Measurements from ENCODE around the gene FAM107B. TPM values are rescaled to one million over a fixed set of nuclear protein-coding genes. Genes with fewer than 3 reads are reported as not detected.
"Not testable (repeated sequence)": the region's sequence is repeated elsewhere in the genome, so short reads cannot be mapped to it uniquely, and the experiment has no call there.

The FAM107B gene
- total and polyA plus RNA-seq, 4 donors, result 38.4 to 85.4 (median 68.9) TPM

GRCh38 chr10:14593806-14594205 is 180.9 kb downstream of the FAM107B start:
- Histone ChIP-seq H3K36me3 (ENCODE audit: control insufficient read depth in 4 of 4, insufficient read depth in 4 of 4, low read length in 4 of 4) (peaks cover 0 to 5% (median under 1%) of the 10 kb centered on the region in 4 donors), H3K9me3 (ENCODE audit: control insufficient read depth in 4 of 4, insufficient read depth in 3 of 4, low read length in 3 of 4) (no peaks in the 10 kb centered on the region), H3K27ac (ENCODE audit: low read depth in 1 of 2, low read length in 1 of 2) (no peak overlapping the region), H3K27me3 (ENCODE audit: control insufficient read depth in 3 of 3, insufficient read depth in 3 of 3, low read length in 2 of 3) (no peaks in the 10 kb centered on the region), H3K4me1 (ENCODE audit: control insufficient read depth in 5 of 5, insufficient read depth in 5 of 5, low read length in 5 of 5) (peaks cover 0 to 3% (median 0%) of the 10 kb centered on the region in 5 donors), H3K9ac (ENCODE audit: insufficient read depth in 1 of 2, low read length in 2 of 2) (no peak overlapping the region), H3K4me3 (no peak overlapping the region)
- no peak for TF ChIP-seq CTCF (IDR thresholded peaks at IDR 0.05; ENCODE audit: control extremely low read depth, extremely low read depth)
- WGBS, 2 donors, result 85 to 88% methylated on average over 3 of the region's 3 CpGs
- peak in 2 of 3 donors; percentile 33 to 43 for DNase-seq
- no peak for ATAC-seq (ENCODE audit: insufficient read depth, low FRiP score)

GRCh38 chr10:14592566-14592965 is 182.1 kb downstream of the FAM107B start:
- no peak for TF ChIP-seq CTCF (IDR thresholded peaks at IDR 0.05; ENCODE audit: control extremely low read depth, extremely low read depth)
- ATAC-seq (ENCODE audit: insufficient read depth, low FRiP score) (no peak), DNase-seq (no peak)
- Histone ChIP-seq H3K27ac (ENCODE audit: low read depth in 1 of 2, low read length in 1 of 2) (no peak overlapping the region), H3K27me3 (ENCODE audit: control insufficient read depth in 3 of 3, insufficient read depth in 3 of 3, low read length in 2 of 3) (no peaks in the 10 kb centered on the region), H3K4me1 (ENCODE audit: control insufficient read depth in 5 of 5, insufficient read depth in 5 of 5, low read length in 5 of 5) (peaks cover 2 to 8% (median 5%) of the 10 kb centered on the region in 5 donors), H3K9ac (ENCODE audit: insufficient read depth in 1 of 2, low read length in 2 of 2) (no peak overlapping the region), H3K36me3 (ENCODE audit: control insufficient read depth in 4 of 4, insufficient read depth in 4 of 4, low read length in 4 of 4) (peaks cover 0 to 3% (median under 1%) of the 10 kb centered on the region in 4 donors), H3K4me3 (no peak overlapping the region), H3K9me3 (ENCODE audit: control insufficient read depth in 4 of 4, insufficient read depth in 3 of 4, low read length in 3 of 4) (no peaks in the 10 kb centered on the region)
- 89 to 91% methylated on average over 6 of the region's 6 CpGs for WGBS, 2 donors

- no peak for TF ChIP-seq CTCF (IDR thresholded peaks at IDR 0.05; ENCODE audit: control extremely low read depth, extremely low read depth)
- H3K4me3 ChIP-seq, result no peak overlapping the region
- H3K9ac ChIP-seq (ENCODE audit: insufficient read depth in 1 of 2, low read length in 2 of 2), result no peak overlapping the region
- no peaks in the 10 kb centered on the region for H3K27me3 ChIP-seq (ENCODE audit: control insufficient read depth in 3 of 3, insufficient read depth in 3 of 3, low read length in 2 of 3)
- peaks cover 0 to 3% (median under 1%) of the 10 kb centered on the region in 4 donors for H3K36me3 ChIP-seq (ENCODE audit: control insufficient read depth in 4 of 4, insufficient read depth in 4 of 4, low read length in 4 of 4)
- WGBS, 2 donors, result 93% methylated on average over 5 of the region's 5 CpGs
- H3K4me1 ChIP-seq (ENCODE audit: control insufficient read depth in 5 of 5, insufficient read depth in 5 of 5, low read length in 5 of 5), result peaks cover 2 to 8% (median 5%) of the 10 kb centered on the region in 5 donors
- DNase-seq (no peak), ATAC-seq (ENCODE audit: insufficient read depth, low FRiP score) (no peak)
- H3K27ac ChIP-seq (ENCODE audit: low read depth in 1 of 2, low read length in 1 of 2), result no peak overlapping the region
- H3K9me3 ChIP-seq (ENCODE audit: control insufficient read depth in 4 of 4, insufficient read depth in 3 of 4, low read length in 3 of 4), result no peaks in the 10 kb centered on the region
These were observed 182.7 kb downstream of the FAM107B start for GRCh38 chr10:14592026-14592425.

GRCh38 chr10:14588938-14589294 is 185.8 kb downstream of the FAM107B start:
- WGBS, 2 donors, result 84 to 86% methylated on average over 6 of the region's 6 CpGs
- not testable (repeated sequence) for DNase-seq; ATAC-seq (ENCODE audit: insufficient read depth, low FRiP score); H3K4me3 ChIP-seq; H3K27me3 ChIP-seq (ENCODE audit: control insufficient read depth in 3 of 3, insufficient read depth in 3 of 3, low read length in 2 of 3); H3K36me3 ChIP-seq (ENCODE audit: control insufficient read depth in 4 of 4, insufficient read depth in 4 of 4, low read length in 4 of 4); H3K27ac ChIP-seq (ENCODE audit: low read depth in 1 of 2, low read length in 1 of 2); H3K9me3 ChIP-seq (ENCODE audit: control insufficient read depth in 4 of 4, insufficient read depth in 3 of 4, low read length in 3 of 4); H3K9ac ChIP-seq (ENCODE audit: insufficient read depth in 1 of 2, low read length in 2 of 2)
- peaks cover 2 to 13% (median 5%) of the 10 kb centered on the region in 5 donors for H3K4me1 ChIP-seq (ENCODE audit: control insufficient read depth in 5 of 5, insufficient read depth in 5 of 5, low read length in 5 of 5)

Data from lung (tissue), 12 donors.